GM12875 (cell line): ENCODE measurements around the gene HMG20A.

Experiments used
- H3K4me3 ChIP-seq: one replicate; pipeline ENCODE4 v1.5.1; 2011; ENCODE audit warnings: low read depth, low read length, control low read depth
- TF ChIP-seq, protein P1 (sequence below): IDR thresholded peaks from 2 replicates; pipeline ENCODE4 v1.5.1; 2011; ENCODE audit warnings: low read depth, mild to moderate bottlenecking, control low read depth, inconsistent platforms, low read length, moderate library complexity, borderline replicate concordance; ENCODE audit not compliant: insufficient read depth

The HMG20A gene

GRCh38 chr15:77430213-77430612 lies 9.5 kb downstream of the HMG20A start:
- no peak overlapping the region for H3K4me3 ChIP-seq
- TF ChIP-seq, protein P1, sequence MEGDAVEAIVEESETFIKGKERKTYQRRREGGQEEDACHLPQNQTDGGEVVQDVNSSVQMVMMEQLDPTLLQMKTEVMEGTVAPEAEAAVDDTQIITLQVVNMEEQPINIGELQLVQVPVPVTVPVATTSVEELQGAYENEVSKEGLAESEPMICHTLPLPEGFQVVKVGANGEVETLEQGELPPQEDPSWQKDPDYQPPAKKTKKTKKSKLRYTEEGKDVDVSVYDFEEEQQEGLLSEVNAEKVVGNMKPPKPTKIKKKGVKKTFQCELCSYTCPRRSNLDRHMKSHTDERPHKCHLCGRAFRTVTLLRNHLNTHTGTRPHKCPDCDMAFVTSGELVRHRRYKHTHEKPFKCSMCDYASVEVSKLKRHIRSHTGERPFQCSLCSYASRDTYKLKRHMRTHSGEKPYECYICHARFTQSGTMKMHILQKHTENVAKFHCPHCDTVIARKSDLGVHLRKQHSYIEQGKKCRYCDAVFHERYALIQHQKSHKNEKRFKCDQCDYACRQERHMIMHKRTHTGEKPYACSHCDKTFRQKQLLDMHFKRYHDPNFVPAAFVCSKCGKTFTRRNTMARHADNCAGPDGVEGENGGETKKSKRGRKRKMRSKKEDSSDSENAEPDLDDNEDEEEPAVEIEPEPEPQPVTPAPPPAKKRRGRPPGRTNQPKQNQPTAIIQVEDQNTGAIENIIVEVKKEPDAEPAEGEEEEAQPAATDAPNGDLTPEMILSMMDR, result no peak

DNA sequence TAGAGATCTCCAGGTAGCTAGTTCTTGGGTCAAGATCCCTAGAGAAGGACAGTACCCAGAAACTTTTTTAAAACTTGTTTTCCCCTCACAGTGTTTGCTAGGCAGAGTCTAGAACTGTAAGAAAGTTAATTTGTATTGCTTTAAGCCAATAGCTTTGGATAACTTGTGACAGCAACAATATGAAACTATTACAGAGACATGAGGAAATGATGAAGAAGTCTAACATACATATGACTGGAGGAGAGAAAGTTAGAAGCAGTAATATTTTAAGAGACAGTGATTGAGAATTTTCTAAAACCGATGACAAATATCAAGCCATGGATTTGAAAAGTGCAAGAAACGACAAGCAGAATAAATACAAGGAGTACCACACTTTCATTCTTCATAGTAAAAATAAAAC lies 10.0 kb downstream of the HMG20A start:
- TF ChIP-seq, protein P1, result no peak
- no peak overlapping the region for H3K4me3 ChIP-seq

DNA sequence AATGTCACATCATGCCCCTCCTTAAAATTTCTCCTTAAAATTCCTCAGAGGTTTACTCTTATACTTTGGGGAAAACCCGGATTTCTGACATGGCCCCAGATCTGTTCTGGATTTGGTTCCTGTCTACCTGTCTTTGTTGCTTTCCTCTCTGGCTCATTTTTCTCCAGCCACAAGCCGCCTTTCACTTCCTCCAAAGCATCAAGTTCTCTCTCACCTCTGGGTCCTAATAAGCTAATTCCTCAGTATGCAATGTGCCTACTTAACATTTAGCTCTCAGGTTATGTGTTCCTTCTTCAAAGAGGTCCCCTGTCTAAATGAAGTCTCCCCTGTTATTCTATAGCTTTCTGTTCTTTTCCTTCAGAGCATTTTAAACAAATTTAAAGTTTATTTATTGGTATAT lies 16.1 kb downstream of the HMG20A start:
- TF ChIP-seq, protein P1, result no peak

GRCh38 chr15:77437264-77437663 lies 16.6 kb downstream of the HMG20A start:
- TF ChIP-seq, protein P1, result no peak
- H3K4me3 ChIP-seq, result no peak overlapping the region

More for the DNA sequence above, 16.1 kb downstream of the HMG20A start:
- no peak overlapping the region for H3K4me3 ChIP-seq

DNA sequence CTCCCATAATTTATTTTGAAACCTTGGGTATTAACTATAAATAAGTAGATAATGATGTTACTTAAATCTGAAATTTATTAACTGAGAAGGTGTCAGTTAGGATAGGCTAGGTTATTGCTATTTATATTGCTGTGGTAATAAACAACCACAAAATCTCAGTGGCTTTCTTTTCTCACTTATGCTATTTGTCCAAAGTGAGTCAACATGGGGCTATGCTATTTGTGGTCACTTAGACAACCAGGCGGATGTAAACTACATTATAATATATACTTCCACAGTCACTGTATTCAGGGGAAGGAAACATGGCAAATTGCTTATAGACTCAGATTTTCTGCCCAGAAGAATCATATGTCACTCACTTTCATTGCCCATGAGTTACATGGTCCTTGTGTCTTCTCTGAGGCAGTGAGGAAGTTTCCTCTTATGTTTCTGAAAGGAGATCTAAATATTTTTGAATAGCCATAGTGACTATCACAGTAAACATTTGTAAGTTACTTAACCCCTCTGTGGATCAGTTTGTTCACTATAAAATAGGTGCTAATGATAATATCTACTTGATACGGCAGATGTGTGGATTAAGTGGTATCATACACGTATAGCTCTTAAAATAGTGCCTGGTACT lies 19.8 kb downstream of the HMG20A start:
- TF ChIP-seq, protein P1, result no peak
- no peak overlapping the region for H3K4me3 ChIP-seq

GRCh38 chr15:77446840-77447390 lies 26.2 kb downstream of the HMG20A start:
- TF ChIP-seq, protein P1, result no peak
- H3K4me3 ChIP-seq, result no peak overlapping the region

GRCh38 chr15:77454265-77454664 lies 33.6 kb downstream of the HMG20A start:
- no peak overlapping the region for H3K4me3 ChIP-seq
- TF ChIP-seq, protein P1, result no peak
